NCI-H460 (cell line): Measurements from ENCODE around the gene MYL12B. TPM values are rescaled to one million over a fixed set of nuclear protein-coding genes. Genes with fewer than 3 reads are reported as not detected.

Experiments used
- DNase-seq: peaks from one replicate; pipeline ENCODE4 v3.0.0-alpha.2; 2016; ENCODE audit warnings: low read depth; ENCODE audit errors: extremely low read depth
- total RNA-seq: library from RNA; depleted of rRNA; stranded (reverse); fragments of >200 nt; shearing (Covaris generic); gene quantifications from 2 replicates; pipeline ENCODE4 v1.2.3, GENCODE V29; 2014

Gene MYL12B
- total RNA-seq, 1 experiment from 2014 or later, result 432 TPM

- no peak for DNase-seq
Observed at GRCh38 chr18:3234457-3234856, 27.5 kb upstream of the MYL12B start.

- no peak for DNase-seq
Observed at GRCh38 chr18:3235846-3236245, 26.1 kb upstream of the MYL12B start.

- DNase-seq, result no peak
Observed at GRCh38 chr18:3236470-3236869, 25.5 kb upstream of the MYL12B start.

- DNase-seq, result no peak
Observed at GRCh38 chr18:3238742-3239141, 23.2 kb upstream of the MYL12B start.

- no peak for DNase-seq
Observed at GRCh38 chr18:3245185-3245564, 16.8 kb upstream of the MYL12B start.

GRCh38 chr18:3245853-3246634 is 15.9 kb upstream of the MYL12B start:
- DNase-seq, result peak; percentile 79

- DNase-seq, result no peak
Observed at GRCh38 chr18:3246635-3247239, 15.2 kb upstream of the MYL12B start.

GRCh38 chr18:3247240-3248061 is 14.5 kb upstream of the MYL12B start, which contains the start of gene MYL12A:
Gene MYL12A, plus strand, starts transcription at chr18:3247801. Its CDS starts 5,447 bp downstream, at chr18:3253248.
- DNase-seq, result peak; percentile 94

- DNase-seq, result no peak
Observed at GRCh38 chr18:3248062-3248657, 13.8 kb upstream of the MYL12B start.

GRCh38 chr18:3248658-3249359 is 13.1 kb upstream of the MYL12B start:
- peak; percentile 22 for DNase-seq

GRCh38 chr18:3250237-3251107 is 11.5 kb upstream of the MYL12B start:
- DNase-seq, result peak; percentile 21

GRCh38 chr18:3251249-3251962 is 10.5 kb upstream of the MYL12B start:
- no peak for DNase-seq

GRCh38 chr18:3251963-3252277 is 10.0 kb upstream of the MYL12B start:
- DNase-seq, result no peak

GRCh38 chr18:3252843-3253242 is 9.1 kb upstream of the MYL12B start:
- no peak for DNase-seq

GRCh38 chr18:3254725-3255124 is 7.2 kb upstream of the MYL12B start:
- DNase-seq, result no peak

- no peak for DNase-seq
Observed at GRCh38 chr18:3255611-3256165, 6.2 kb upstream of the MYL12B start.

GRCh38 chr18:3256693-3257626 is 5.0 kb upstream of the MYL12B start:
- no peak for DNase-seq
